PC-9 (cell line): Measurements from ENCODE around the gene QTRT2. TPM values are rescaled to one million over a fixed set of nuclear protein-coding genes. Genes with fewer than 3 reads are reported as not detected.

ENCODE experiments used
- BruUV-seq: library from RNA; stranded (reverse); fragments of 400-500 nt; replicated peaks from 2 replicates; lab custom pipeline; 2021; lab: Mats Ljungman, UMichigan
- CTCF ChIA-PET: fragments of 300-600 bp; sonication (Branson Sonifier 250); formaldehyde crosslinking; loops from one replicate; lab custom pipeline; 2022; ENCODE audit warnings: antibody characterized with exemption; lab: Charles Lee
- POLR2A ChIA-PET: fragments of 300-600 bp; sonication (Branson Sonifier 250); formaldehyde crosslinking; loops from one replicate; lab custom pipeline; 2022; ENCODE audit warnings: antibody characterized with exemption; ENCODE audit not compliant: unreplicated experiment; lab: Charles Lee
- DNase-seq, 2 experiments: peaks; one replicate each; pipeline versions ENCODE4 v3.0.0 to v3.0.0-alpha.2; 2015 to 2022; ENCODE audit warnings: mixed read lengths in 1 of 2
- H2AFZ ChIP-seq: fragments of 200-600 bp; sonication (generic); 2 replicates; pipeline ENCODE4 v1.8.1; 2017; ENCODE audit warnings: antibody characterized with exemption
- H3F3A ChIP-seq: fragments of 200-600 bp; sonication (generic); 2 replicates; pipeline ENCODE4 v1.8.1; 2017; ENCODE audit warnings: antibody characterized with exemption, mild to moderate bottlenecking, low read depth; ENCODE audit not compliant: insufficient read depth
- H3K27ac ChIP-seq: fragments of 200-600 bp; sonication (generic); 2 replicates; pipeline ENCODE4 v1.6.1; 2016; ENCODE audit warnings: mixed run types
- H3K27me3 ChIP-seq: fragments of 200-600 bp; sonication (generic); 2 replicates; pipeline ENCODE4 v1.6.1; 2016; ENCODE audit warnings: low read depth, mixed run types; ENCODE audit not compliant: insufficient read depth
- H3K36me3 ChIP-seq: fragments of 200-600 bp; sonication (generic); 2 replicates; pipeline ENCODE4 v1.6.1; 2016; ENCODE audit warnings: low read depth, mixed run types
- H3K4me1 ChIP-seq: fragments of 200-600 bp; sonication (generic); replicated peaks from 2 replicates; pipeline ENCODE4 v1.6.1; 2016; ENCODE audit warnings: mixed run types; ENCODE audit not compliant: insufficient read depth
- H3K4me2 ChIP-seq: fragments of 200-600 bp; sonication (generic); 2 replicates; pipeline ENCODE4 v1.6.1; 2017; ENCODE audit warnings: mixed run types
- H3K4me3 ChIP-seq: fragments of 200-600 bp; sonication (generic); 2 replicates; pipeline ENCODE4 v1.6.1; 2016; ENCODE audit warnings: mixed run types
- H3K79me2 ChIP-seq: fragments of 200-600 bp; sonication (generic); 2 replicates; pipeline ENCODE4 v1.6.1; 2017; ENCODE audit warnings: low read depth, mixed run types
- H3K9me2 ChIP-seq: fragments of 200-600 bp; sonication (generic); 2 replicates; pipeline ENCODE4 v1.8.1; 2017; ENCODE audit warnings: mild to moderate bottlenecking; ENCODE audit not compliant: insufficient read depth
- H3K9me3 ChIP-seq: fragments of 200-600 bp; sonication (generic); 2 replicates; pipeline ENCODE4 v1.8.1; 2016; ENCODE audit warnings: low read depth; ENCODE audit not compliant: insufficient read depth
- H4K20me1 ChIP-seq: fragments of 200-600 bp; sonication (generic); 2 replicates; pipeline ENCODE4 v1.8.1; 2017; ENCODE audit not compliant: insufficient read depth
- CTCF ChIP-seq: fragments of 200-600 bp; sonication (generic); conservative IDR thresholded peaks from 2 replicates; pipeline ENCODE4 v1.6.1; 2017; ENCODE audit warnings: mixed run types, antibody characterized with exemption, mild to moderate bottlenecking, moderate library complexity
- EZH2 ChIP-seq: fragments of 200-600 bp; sonication (generic); IDR thresholded peaks from 2 replicates; pipeline ENCODE4 v1.8.0; 2017; ENCODE audit warnings: antibody characterized with exemption, low read depth
- intact Hi-C: fragments of 100-400 bp; cut with micrococcal nuclease; formaldehyde crosslinking; loops from one replicate; pipeline ENCODE4 v1.10.0; 2022; ENCODE audit not compliant: unreplicated experiment
- total RNA-seq: library from RNA; stranded (reverse); gene quantifications from 2 replicates; pipeline ENCODE4 v1.2.3, GENCODE V29; 2021

QTRT2 gene
- total RNA-seq, 1 experiment from 2014 or later = 30.4 TPM

- Histone ChIP-seq H3K4me2 (no peak overlapping the region), H3K4me3 (no peak overlapping the region), H3K79me2 (no peaks in the 10 kb centered on the region), H3K27ac (no peak overlapping the region), H2AFZ (no peak overlapping the region), H3K36me3 (peaks cover 43% of the 10 kb centered on the region; the same call in 1 of the 2 replicates), H3K9me2 (no peaks in the 10 kb centered on the region), H3K4me1 (no peaks in the 10 kb centered on the region), H3K27me3 (no peaks in the 10 kb centered on the region), H3F3A (peaks cover 3% of the 10 kb centered on the region; the same call in 1 of the 2 replicates), H4K20me1 (no peaks in the 10 kb centered on the region), H3K9me3 (no peaks in the 10 kb centered on the region)
- no TSS peak for BruUV-seq
- intact Hi-C loops = no loop called here
- DNase-seq = no peak
- CTCF ChIA-PET = interaction anchor here (0.6 kb wide), 1 partner anchor 78 kb away, joined by 4 read pairs; no protein-coding TSS in a partner anchor
- TF ChIP-seq CTCF (no peak), EZH2 (no peak)
- POLR2A ChIA-PET = no interaction called here
Measured at GRCh38 chr3:114080201-114080600, 23.7 kb downstream of the QTRT2 start.

- no peaks in the 10 kb centered on the region for H3K9me2 ChIP-seq
- ChIA-PET POLR2A (no interaction called here), CTCF (no interaction called here)
- no peak for TF ChIP-seq EZH2
- TF ChIP-seq CTCF = no peak
- no peak overlapping the region for H3K4me3 ChIP-seq
- peaks cover 45% of the 10 kb centered on the region; the same call in 1 of the 2 replicates for H3K36me3 ChIP-seq
- no peaks in the 10 kb centered on the region for H3K4me1 ChIP-seq
- no peaks in the 10 kb centered on the region for H4K20me1 ChIP-seq
- no peak overlapping the region for H3K4me2 ChIP-seq
- H3K9me3 ChIP-seq = no peaks in the 10 kb centered on the region
- H3K27me3 ChIP-seq = no peaks in the 10 kb centered on the region
- no peaks in the 10 kb centered on the region for H3K79me2 ChIP-seq
- H3F3A ChIP-seq = peaks cover 3% of the 10 kb centered on the region; the same call in 1 of the 2 replicates
- no peak overlapping the region for H2AFZ ChIP-seq
- no TSS peak for BruUV-seq
- H3K27ac ChIP-seq = no peak overlapping the region
- no peak for DNase-seq
- intact Hi-C loops = no loop called here
Measured at GRCh38 chr3:114081037-114081436, 24.5 kb downstream of the QTRT2 start.

- Histone ChIP-seq H3K4me2 (no peak overlapping the region), H3K79me2 (no peaks in the 10 kb centered on the region), H3K27ac (no peak overlapping the region), H3K27me3 (no peaks in the 10 kb centered on the region), H3K36me3 (peaks cover 40% of the 10 kb centered on the region), H3K9me2 (no peaks in the 10 kb centered on the region), H2AFZ (no peak overlapping the region), H4K20me1 (no peaks in the 10 kb centered on the region), H3K4me1 (no peaks in the 10 kb centered on the region), H3K9me3 (no peaks in the 10 kb centered on the region), H3F3A (no peaks in the 10 kb centered on the region), H3K4me3 (no peak overlapping the region)
- TF ChIP-seq EZH2 (no peak), CTCF (no peak)
- intact Hi-C loops = no loop called here
- BruUV-seq = no TSS peak
- no peak for DNase-seq
- POLR2A ChIA-PET = no interaction called here
- CTCF ChIA-PET = no interaction called here
Measured at GRCh38 chr3:114083112-114083511, 26.6 kb downstream of the QTRT2 start.
